Stimulated activated CD8-positive, alpha-beta memory T cell treated with anti-CD3 and anti-CD28 coated beads, Interleukin-15, amount 100 ng/mL, for 48 hours (primary cell): Measurements from ENCODE around the gene AAGAB.
"Not testable (repeated sequence)": the region's sequence is repeated elsewhere in the genome, so short reads cannot be mapped to it uniquely, and the experiment has no call there.

Experiments used
- DNase-seq, 2 donors: peaks; one replicate each; pipeline ENCODE4 v3.0.0-alpha.2; 2020; ENCODE audit warnings: low read depth in 2 of 2

AAGAB gene

GRCh38 chr15:67253101-67253500 lies 1.4 kb downstream of the AAGAB start:
- no peak for DNase-seq

- no peak for DNase-seq
Observed at GRCh38 chr15:67251318-67251717, 3.1 kb downstream of the AAGAB start.

GRCh38 chr15:67249830-67250229 lies 4.6 kb downstream of the AAGAB start:
- DNase-seq, result no peak

GRCh38 chr15:67248011-67248505 lies 6.4 kb downstream of the AAGAB start:
- DNase-seq, result no peak

GRCh38 chr15:67246606-67247005 lies 7.9 kb downstream of the AAGAB start:
- DNase-seq, result not testable (repeated sequence)

GRCh38 chr15:67244971-67245478 lies 9.4 kb downstream of the AAGAB start:
- DNase-seq, result no peak

- no peak for DNase-seq
Observed at GRCh38 chr15:67242708-67243111, 11.8 kb downstream of the AAGAB start.

GRCh38 chr15:67241132-67241855 lies 13.2 kb downstream of the AAGAB start:
- peak; percentile 4 to 8 for DNase-seq

- no peak for DNase-seq
Observed at GRCh38 chr15:67240235-67241131, 14.0 kb downstream of the AAGAB start.

GRCh38 chr15:67232591-67232990 lies 21.9 kb downstream of the AAGAB start:
- no peak for DNase-seq

- no peak for DNase-seq
Observed at GRCh38 chr15:67230504-67230903, 24.0 kb downstream of the AAGAB start.

GRCh38 chr15:67228286-67228685 lies 26.2 kb downstream of the AAGAB start:
- DNase-seq, result no peak

GRCh38 chr15:67227846-67228245 lies 26.6 kb downstream of the AAGAB start:
- no peak for DNase-seq

GRCh38 chr15:67227431-67227830 lies 27.0 kb downstream of the AAGAB start:
- DNase-seq, result no peak

- DNase-seq, result no peak
Observed at GRCh38 chr15:67225336-67225735, 29.1 kb downstream of the AAGAB start.

- DNase-seq, result no peak
Observed at GRCh38 chr15:67224889-67225288, 29.6 kb downstream of the AAGAB start.

- DNase-seq, result no peak
Observed at GRCh38 chr15:67219288-67219687, 35.2 kb downstream of the AAGAB start.

- no peak for DNase-seq
Observed at GRCh38 chr15:67218428-67218827, 36.0 kb downstream of the AAGAB start.

- DNase-seq, result no peak
Observed at GRCh38 chr15:67216859-67217258, 37.6 kb downstream of the AAGAB start.

- DNase-seq, result no peak
Observed at GRCh38 chr15:67215102-67215501, 39.4 kb downstream of the AAGAB start.

- no peak for DNase-seq
Observed at GRCh38 chr15:67212684-67213367, 41.6 kb downstream of the AAGAB start.

GRCh38 chr15:67210555-67211168 lies 43.8 kb downstream of the AAGAB start:
- no peak for DNase-seq
